ENCODE results near the gene AUTS2.

AUTS2 gene

DNA sequence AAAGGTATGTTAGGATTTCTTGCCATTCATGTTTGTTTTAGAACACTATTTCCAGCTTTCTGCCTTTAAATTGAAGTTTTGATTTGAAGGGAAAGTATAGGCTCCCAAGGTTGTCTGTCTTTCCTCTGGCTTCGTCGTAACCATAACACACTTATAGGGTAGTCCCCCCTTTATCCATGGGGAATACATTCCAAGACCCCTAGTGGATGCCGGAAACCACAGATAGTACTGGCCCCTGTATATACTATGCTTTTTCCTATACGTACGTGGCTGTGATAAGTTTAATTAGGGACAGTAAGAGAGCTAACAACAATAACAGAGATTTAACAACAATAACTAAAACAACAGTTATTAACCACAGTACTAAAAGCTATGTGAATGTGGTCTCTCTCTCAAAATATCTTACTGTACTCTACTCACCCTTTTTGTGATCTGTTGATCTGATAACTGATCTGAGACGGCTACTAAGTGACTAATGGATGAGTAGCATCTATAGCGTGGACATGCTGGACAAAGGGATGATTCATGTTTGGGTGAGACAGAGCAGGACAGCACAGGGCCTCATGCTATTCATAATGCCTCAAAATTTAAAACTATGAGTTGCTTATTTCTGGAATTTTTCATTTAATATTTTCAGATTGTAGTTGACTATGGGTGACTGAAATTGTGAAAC lies 273.1 kb downstream of the AUTS2 start:
- DNase-seq = peak; percentile 19

DNA sequence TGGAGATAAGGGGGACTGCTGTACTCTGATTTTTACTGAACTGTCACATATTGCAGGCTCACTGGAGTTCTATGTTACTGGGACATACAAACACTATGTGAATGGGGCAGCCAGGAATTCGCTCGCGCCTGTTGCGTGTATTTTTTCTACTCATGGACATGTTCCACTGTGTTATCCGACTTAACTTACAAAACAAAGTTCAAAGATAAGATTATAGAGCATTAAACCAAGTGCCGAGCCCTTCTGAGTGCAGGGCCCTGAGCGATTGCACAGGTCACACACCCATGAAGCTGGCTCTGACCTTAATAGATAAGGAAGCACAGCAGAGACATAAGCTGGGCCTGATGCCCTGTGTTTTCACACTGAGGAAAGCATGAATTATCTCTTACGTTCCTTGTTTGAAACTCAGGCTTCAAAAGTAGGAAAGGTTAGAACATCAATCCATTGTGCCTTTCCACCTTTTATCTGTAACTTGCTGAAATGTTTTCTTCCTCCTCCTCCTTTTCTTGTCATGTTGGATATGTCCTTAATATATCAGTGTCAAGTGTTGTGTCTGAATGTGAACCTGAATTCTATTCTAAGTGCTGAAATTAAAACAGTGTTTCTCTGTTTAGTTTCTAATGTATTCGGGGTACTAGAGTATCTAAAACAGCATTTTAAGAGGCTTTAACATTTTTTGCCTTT lies 273.8 kb downstream of the AUTS2 start:
- DNase-seq = peak; percentile 96

DNA sequence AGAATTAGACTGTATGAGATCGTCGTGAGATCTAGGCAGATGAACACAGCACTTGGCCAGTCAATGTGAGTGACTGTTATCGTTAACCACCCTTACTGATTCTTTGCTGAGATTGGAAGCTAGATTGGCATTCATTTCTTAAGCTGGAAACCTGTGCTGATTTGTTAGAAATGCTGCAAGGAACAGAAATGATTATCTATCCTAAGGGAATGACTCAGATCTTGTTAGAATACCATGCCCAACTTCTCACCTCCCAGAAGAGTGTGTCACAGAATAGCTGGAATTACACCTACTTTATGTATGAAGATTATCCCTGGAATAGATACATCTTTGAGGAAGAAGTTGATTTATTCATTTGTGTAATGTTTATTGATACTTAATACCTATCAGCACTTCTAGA lies 275.2 kb downstream of the AUTS2 start:
- no peak for DNase-seq

- no peak for DNase-seq
These were observed 279.7 kb downstream of the AUTS2 start for GRCh38 chr7:69878015-69878414.

GRCh38 chr7:69878591-69878990 lies 280.3 kb downstream of the AUTS2 start:
- no peak for DNase-seq

DNA sequence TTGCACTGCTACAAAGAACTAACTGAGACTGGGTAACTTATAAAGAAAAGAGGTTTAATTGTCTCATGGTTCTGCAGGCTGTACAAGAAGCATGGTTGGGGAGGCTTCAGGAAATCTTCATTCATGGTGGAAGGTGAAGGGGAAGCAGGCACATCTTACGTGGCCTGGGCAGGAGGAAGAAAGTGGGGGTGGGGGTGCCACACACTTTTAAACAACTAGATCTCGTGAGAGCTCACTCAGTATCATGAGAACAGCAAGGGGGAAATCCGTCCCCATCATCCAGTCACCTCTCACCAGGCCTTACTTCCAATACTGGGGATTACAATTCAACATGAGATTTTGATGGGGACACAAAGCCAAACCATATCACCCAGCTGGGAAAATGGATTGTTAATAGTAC lies 281.7 kb downstream of the AUTS2 start:
- DNase-seq = no peak

GRCh38 chr7:69880840-69881239 lies 282.6 kb downstream of the AUTS2 start:
- DNase-seq = no peak

GRCh38 chr7:69882269-69882668 lies 284.0 kb downstream of the AUTS2 start:
- DNase-seq = no peak

DNA sequence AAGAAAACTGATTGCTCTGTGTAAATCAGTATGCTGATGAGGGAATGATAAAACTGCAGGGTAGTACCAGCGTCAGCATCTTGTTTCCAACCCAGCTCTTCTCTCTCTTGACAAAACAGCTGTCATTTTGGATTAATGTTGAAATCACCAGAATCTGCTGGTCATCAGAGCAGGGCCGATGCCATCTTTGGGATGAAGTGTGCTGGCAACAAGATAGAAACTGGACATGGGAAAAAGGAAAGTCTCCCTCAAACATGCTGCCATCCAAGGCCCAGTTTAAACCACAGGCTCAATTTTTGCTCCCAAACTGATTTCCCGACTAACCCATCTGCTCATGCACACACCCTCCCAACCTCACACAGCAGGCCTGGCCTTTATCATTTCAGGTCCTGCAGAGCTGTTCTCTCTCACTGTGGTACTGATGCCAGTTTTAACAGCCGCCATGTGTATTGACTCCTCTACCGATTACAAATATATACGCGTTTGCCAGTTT lies 285.2 kb downstream of the AUTS2 start:
- no peak for DNase-seq

DNA sequence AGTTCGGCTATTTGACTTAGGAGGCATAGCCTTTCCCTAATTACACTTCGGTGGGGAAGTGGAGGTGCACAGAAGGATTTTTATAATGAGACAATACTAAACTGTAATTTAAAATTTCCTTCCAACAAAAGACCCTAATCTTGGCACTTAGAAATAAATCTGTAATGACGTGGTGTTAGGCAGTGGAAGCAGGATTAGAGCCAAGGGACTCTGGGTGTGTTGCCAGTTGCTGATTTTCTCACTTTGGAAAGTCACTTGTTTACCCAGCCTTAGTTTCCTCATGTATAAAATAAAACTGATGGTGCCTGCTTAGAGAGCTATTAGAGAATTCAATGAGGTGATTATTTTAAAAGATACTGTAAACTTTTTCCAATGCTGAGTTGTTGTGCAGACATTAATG lies 287.2 kb downstream of the AUTS2 start:
- DNase-seq = no peak

- peak; percentile 27 for DNase-seq
These were observed 291.2 kb downstream of the AUTS2 start for GRCh38 chr7:69889338-69889975.

GRCh38 chr7:69889976-69890351 lies 291.7 kb downstream of the AUTS2 start:
- no peak for DNase-seq

DNA sequence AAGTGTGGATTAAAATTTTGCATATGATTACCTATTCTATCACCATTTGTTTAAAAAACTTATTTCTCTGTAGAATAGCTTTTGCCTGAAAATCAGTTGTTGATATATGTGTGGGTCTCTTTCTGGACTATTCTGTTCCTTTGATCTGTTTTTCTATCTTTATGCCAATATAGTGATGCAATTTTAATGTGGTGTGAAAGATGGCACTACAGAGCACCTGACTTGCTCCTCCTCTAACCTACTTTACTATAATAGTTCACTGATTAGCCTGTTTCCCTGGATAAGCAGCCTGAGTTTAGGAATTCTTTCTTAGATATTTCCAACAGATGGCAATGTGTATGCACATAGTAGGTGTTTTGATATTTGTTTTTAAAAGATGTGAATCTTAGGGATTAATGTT lies 294.5 kb downstream of the AUTS2 start:
- DNase-seq = peak; percentile 36

DNA sequence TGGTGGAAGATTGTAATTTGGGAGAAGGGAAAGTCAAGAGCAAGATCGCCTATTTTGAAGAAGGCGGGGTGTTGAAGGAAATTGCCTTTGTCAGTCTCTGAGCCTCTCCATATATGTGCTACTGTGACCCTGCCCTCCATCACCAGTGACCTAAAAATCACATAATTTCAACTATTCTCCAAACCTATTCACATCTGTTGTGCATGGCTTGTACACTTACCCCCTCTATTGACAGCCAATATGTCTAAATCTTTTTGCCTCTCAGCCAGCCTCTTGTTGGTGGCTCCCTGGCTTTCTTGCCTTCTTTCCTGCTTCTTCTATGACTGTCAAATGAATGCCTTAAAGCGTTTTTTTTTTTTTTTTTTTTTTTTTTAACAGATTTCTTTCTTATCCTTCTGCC lies 295.6 kb downstream of the AUTS2 start:
- peak; percentile 73 for DNase-seq

DNA sequence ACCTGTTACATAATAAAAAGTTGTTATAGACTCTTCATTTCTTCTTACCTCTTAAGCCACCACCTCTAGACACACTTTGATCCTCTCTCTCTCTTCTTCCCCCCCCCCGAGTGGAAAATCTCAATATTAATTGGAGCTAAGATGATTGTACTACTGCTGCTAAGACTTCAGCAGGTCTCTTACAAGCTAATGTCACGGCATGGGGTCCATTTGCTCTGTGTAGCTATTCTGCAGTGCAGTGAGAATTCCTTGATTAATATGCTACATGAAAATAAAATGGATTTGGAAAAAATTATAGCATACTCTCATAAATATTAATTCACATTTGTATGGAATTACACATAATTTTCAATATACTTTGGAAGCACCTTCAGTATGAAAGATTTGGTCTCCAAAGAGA lies 297.2 kb downstream of the AUTS2 start:
- no peak for DNase-seq

- no peak for DNase-seq
These were observed 297.8 kb downstream of the AUTS2 start for GRCh38 chr7:69896121-69896520.

DNA sequence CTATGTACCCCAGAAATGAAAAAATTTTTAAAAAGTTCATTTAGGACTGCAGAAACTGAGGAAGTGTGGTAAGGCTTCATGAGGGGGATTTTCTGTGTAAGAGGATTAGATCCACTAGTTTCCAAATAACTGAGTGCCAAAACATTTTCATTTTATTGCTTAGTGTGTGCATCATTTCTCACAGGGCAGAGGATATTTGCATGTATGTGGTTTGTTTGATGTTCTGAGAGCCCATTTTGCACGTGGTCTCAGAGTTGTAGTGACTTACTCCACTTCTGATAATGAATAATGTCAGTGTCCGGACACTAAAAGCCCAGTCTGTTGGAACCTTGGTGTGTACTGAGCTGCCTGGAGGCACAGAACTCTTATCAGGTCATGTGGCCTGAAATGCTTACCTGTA lies 299.9 kb downstream of the AUTS2 start:
- DNase-seq = no peak

DNA sequence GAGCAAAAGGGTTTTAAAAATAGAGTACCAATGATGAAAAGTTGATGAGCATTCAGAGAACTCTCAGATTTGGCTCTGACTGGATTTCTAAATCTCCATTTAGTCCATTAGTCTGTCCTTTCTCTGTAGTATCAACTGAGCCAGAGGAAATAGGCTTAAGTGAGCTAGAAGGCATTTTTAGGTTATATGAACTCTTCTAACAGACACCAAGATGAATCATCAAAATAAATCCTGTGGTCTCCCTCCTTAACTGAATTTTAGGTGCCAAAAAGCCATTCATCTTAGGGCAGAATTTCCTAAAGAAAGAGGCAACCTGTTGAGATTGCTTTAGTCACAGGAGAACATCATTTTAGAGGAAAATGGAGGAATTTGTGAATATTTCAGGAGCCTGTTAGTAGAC lies 305.1 kb downstream of the AUTS2 start:
- peak; percentile 24 for DNase-seq

GRCh38 chr7:69906283-69906995 lies 308.2 kb downstream of the AUTS2 start:
- DNase-seq = peak; percentile 57

GRCh38 chr7:69907720-69908119 lies 309.4 kb downstream of the AUTS2 start:
- no peak for DNase-seq

GRCh38 chr7:69908454-69908853 lies 310.2 kb downstream of the AUTS2 start:
- DNase-seq = no peak

- no peak for DNase-seq
These were observed 311.9 kb downstream of the AUTS2 start for GRCh38 chr7:69910150-69910549.

DNA sequence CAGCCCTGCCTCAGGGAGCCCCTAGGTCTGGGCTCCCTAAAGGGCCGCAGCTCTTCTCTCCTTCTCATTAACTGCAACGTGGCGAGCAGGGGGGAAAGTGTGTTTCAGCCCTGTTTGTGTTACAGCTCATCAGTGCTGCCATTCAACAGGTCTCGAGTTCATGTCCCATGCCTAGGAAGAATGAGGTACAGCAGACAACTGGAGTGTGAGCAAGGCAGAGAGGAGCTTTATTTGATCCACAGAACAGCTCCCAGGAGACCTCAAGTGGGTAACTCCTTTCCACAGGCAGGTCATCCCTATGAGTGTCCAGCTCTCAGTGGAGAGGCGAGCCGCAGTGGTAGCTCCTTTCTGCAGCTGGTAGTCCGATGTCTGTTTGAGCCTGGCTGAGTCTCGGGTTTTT lies 313.1 kb downstream of the AUTS2 start:
- no peak for DNase-seq

- DNase-seq = no peak
These were observed 313.9 kb downstream of the AUTS2 start for GRCh38 chr7:69912141-69912540.

All from hematopoietic multipotent progenitor cell treated with erythropoietin and hydrocortisone succinate and interleukin-3 and kit ligand, for 6 days (in vitro differentiated cells).